Mammary epithelial cell (primary cell): ENCODE data around the gene USP24.

Source experiments
- EZH2 ChIP-seq: IDR thresholded peaks from 2 replicates; pipeline ENCODE4 v1.6.1; 2012; ENCODE audit warnings: low read length, inconsistent platforms, borderline replicate concordance
- TF ChIP-seq, protein P1 (sequence below), 2 donors: IDR thresholded peaks in 1 of 2; conservative IDR thresholded peaks in 1 of 2; 2 replicates each; pipeline ENCODE4 v1.5.1; 2011 to 2012; ENCODE audit warnings: inconsistent platforms in 2 of 2, low read length in 2 of 2, mild to moderate bottlenecking in 2 of 2, control low read depth in 1 of 2, low read depth in 1 of 2; ENCODE audit not compliant: insufficient read depth in 1 of 2; ENCODE audit errors: extremely low read depth in 1 of 2

DNA sequence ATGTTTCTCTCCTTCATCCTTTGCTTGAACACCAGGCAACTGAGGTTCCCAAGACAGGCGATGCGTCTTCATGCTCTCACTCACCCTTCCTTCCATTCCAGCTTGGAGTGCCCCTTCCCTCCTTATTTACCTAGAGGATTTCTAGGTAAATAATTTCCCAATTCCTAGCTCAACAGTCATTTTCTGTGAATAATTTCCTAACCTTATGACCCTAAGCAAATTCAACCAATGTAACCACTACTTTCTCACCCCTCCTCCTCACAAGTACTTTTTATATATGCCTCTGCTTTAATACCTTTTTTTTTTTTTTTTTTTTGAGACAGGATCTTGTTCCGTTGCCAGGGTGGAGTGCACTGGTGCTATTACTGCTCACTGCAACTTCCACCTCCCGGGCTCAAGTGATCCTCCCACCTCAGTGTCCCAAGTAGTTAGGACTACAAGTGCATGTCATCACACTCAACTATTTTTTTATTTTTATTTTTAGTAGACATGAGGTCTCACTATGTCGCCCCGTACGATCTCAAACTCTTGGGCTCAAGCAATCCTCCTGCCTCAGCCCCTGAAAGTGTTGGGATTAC lies 86.7 kb downstream of the USP24 start:
- TF ChIP-seq, protein P1, sequence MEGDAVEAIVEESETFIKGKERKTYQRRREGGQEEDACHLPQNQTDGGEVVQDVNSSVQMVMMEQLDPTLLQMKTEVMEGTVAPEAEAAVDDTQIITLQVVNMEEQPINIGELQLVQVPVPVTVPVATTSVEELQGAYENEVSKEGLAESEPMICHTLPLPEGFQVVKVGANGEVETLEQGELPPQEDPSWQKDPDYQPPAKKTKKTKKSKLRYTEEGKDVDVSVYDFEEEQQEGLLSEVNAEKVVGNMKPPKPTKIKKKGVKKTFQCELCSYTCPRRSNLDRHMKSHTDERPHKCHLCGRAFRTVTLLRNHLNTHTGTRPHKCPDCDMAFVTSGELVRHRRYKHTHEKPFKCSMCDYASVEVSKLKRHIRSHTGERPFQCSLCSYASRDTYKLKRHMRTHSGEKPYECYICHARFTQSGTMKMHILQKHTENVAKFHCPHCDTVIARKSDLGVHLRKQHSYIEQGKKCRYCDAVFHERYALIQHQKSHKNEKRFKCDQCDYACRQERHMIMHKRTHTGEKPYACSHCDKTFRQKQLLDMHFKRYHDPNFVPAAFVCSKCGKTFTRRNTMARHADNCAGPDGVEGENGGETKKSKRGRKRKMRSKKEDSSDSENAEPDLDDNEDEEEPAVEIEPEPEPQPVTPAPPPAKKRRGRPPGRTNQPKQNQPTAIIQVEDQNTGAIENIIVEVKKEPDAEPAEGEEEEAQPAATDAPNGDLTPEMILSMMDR (conservative IDR thresholded peaks at IDR 0.05 in 1 of 2, IDR thresholded peaks at IDR 0.05 in 1 of 2; ENCODE audit: extremely low read depth in 1 of 2, insufficient read depth in 1 of 2, low read depth in 1 of 2, low read length in 2 of 2), result no peak
- TF ChIP-seq EZH2, result no peak
